Activated naive CD4-positive, alpha-beta T cell treated with anti-CD3 and anti-CD28 coated beads, Interleukin-2, amount 10 ng/mL, durations not matched to agents 7 days and 5 days (primary cell): ENCODE data around the gene PTHLH.

ENCODE experiments used
- CTCF ChIA-PET: fragments of 350-600 bp; sonication (Branson Sonifier 250); formaldehyde crosslinking; loops from one replicate; lab custom pipeline; 2021; ENCODE audit warnings: antibody characterized with exemption; lab: Charles Lee
- DNase-seq: peaks from one replicate; pipeline ENCODE4 v3.0.0-alpha.2; 2020
- H3K27ac Mint-ChIP-seq: one replicate; pipeline ENCODE4 v1.8.0; 2021; ENCODE audit warnings: mild to moderate bottlenecking, moderate library complexity, mixed read lengths
- H3K27me3 Mint-ChIP-seq: one replicate; pipeline ENCODE4 v1.8.0; 2021; ENCODE audit warnings: mild to moderate bottlenecking, mixed read lengths
- H3K36me3 Mint-ChIP-seq: one replicate; pipeline ENCODE4 v1.8.0; 2021; ENCODE audit warnings: mixed read lengths
- H3K4me1 Mint-ChIP-seq: one replicate; pipeline ENCODE4 v1.8.0; 2021; ENCODE audit warnings: mixed read lengths
- H3K4me3 Mint-ChIP-seq: one replicate; pipeline ENCODE4 v1.8.0; 2021; ENCODE audit warnings: mild to moderate bottlenecking, moderate library complexity, mixed read lengths
- H3K9me3 Mint-ChIP-seq: one replicate; pipeline ENCODE4 v1.8.0; 2021; ENCODE audit warnings: mixed read lengths

PTHLH gene

DNA sequence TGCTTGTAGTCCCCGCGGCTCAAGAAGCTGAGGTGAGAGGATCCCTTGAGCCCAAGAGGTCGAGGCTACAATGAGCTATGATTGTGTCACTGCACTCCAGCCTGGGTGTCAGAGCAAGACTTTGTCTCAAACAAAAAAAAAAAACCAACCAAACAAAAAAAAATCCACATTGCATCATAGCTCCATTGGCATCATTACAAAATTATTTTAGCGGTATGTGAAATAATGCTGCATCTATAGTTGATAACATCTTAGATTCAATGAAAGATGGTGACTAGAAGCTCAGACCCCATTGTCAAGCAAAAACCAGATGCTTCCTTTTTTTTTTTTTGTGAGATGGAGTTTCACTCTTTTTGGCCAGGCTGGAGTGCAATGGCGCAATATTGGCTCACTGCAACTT lies 14.8 kb upstream of the PTHLH start:
- Mint-ChIP-seq H3K27ac (no peak overlapping the region), H3K36me3 (no peaks in the 10 kb centered on the region), H3K4me3 (no peak overlapping the region), H3K4me1 (no peaks in the 10 kb centered on the region), H3K27me3 (peaks cover 2% of the 10 kb centered on the region), H3K9me3 (no peaks in the 10 kb centered on the region)
- DNase-seq = no peak
- CTCF ChIA-PET = no interaction called here

DNA sequence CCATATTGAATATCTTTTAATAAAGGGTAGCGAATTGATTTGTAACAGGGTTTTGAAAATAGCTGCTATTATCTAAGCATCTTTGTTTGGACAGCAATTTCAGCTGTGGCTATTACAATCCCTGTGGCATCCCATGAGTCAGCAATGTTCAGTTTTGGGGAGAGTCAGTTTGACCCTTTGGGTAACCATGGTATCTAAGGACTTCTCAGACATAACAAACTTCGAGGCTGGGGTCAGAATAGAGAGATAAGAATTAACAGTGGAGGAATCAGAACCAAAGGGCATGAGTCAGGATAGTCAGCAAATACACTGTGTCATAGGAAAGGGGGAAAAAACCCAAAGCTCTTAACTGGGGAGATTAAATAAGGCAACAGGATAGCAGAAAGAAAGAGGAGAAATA lies 11.7 kb upstream of the PTHLH start:
- no peak overlapping the region for H3K4me3 Mint-ChIP-seq
- CTCF ChIA-PET = no interaction called here
- no peaks in the 10 kb centered on the region for H3K36me3 Mint-ChIP-seq
- H3K27me3 Mint-ChIP-seq = peaks cover 11% of the 10 kb centered on the region
- H3K4me1 Mint-ChIP-seq = no peaks in the 10 kb centered on the region
- H3K9me3 Mint-ChIP-seq = no peaks in the 10 kb centered on the region
- no peak for DNase-seq
- H3K27ac Mint-ChIP-seq = no peak overlapping the region

DNA sequence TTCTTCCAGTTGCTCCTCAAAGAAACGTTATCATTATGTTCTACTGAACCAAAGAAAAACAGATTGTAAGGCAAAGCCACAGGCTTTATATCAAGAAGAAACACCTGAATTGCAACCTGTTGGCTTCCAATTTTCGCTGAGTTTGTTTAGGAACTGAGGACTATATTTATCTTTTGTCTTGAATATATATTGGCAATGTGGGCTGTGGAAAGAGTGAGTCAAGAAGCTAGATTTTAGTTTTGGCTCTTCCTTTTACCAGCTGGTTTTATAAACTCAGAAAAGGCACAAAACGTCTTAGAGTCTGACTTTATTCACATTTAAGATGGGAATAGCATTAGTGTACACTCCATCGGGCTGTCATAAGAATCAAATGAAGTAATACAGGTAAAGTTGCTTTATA lies 10.4 kb upstream of the PTHLH start:
- H3K4me1 Mint-ChIP-seq = no peaks in the 10 kb centered on the region
- no peak overlapping the region for H3K27ac Mint-ChIP-seq
- H3K27me3 Mint-ChIP-seq = peaks cover 21% of the 10 kb centered on the region
- H3K9me3 Mint-ChIP-seq = no peaks in the 10 kb centered on the region
- no peak for DNase-seq
- no peaks in the 10 kb centered on the region for H3K36me3 Mint-ChIP-seq
- CTCF ChIA-PET = no interaction called here
- no peak overlapping the region for H3K4me3 Mint-ChIP-seq

DNA sequence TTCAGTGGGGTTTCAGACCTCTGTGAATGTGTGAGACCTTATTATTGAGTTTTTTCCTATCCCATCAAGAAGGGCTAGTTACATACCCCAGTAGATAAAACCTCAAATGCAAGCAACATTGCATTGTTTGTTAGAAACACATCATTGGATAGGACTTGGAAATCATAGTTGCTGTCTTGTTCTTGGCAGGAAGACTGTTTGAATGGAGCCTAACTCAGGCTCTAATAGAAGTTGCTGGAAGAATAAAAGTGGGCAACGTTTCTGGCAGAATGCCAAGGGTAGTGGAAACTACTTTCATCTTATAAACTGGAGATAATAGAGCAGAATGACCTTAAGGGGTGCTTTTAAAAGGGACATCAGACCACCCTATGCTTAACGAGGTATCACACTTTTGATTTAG lies 9.9 kb upstream of the PTHLH start:
- Mint-ChIP-seq H3K4me3 (no peak overlapping the region), H3K27ac (no peak overlapping the region), H3K27me3 (peaks cover 26% of the 10 kb centered on the region), H3K4me1 (no peaks in the 10 kb centered on the region), H3K36me3 (no peaks in the 10 kb centered on the region), H3K9me3 (no peaks in the 10 kb centered on the region)
- CTCF ChIA-PET = no interaction called here
- DNase-seq = no peak

DNA sequence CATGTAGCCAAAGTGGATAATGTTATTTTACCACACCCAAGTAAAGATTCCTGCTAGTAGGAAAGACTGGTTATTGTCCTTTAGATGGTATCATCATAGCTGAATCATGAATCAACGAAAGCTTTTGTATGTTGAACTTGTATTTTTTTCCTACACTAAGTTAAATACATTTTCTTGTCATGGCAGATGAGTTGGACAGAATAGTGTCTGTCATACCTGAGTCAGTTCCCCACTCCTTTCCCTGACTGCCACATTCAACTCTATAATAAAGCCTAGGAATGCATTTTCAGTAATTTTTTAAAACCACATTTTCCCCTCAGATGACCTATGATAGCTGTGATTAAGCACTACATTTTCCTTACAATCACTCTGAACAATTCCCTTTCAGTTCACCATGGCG lies 9.3 kb upstream of the PTHLH start:
- Mint-ChIP-seq H3K4me3 (no peak overlapping the region), H3K27me3 (peaks cover 30% of the 10 kb centered on the region), H3K27ac (no peak overlapping the region), H3K36me3 (no peaks in the 10 kb centered on the region), H3K9me3 (no peaks in the 10 kb centered on the region), H3K4me1 (no peaks in the 10 kb centered on the region)
- CTCF ChIA-PET = no interaction called here
- DNase-seq = no peak

DNA sequence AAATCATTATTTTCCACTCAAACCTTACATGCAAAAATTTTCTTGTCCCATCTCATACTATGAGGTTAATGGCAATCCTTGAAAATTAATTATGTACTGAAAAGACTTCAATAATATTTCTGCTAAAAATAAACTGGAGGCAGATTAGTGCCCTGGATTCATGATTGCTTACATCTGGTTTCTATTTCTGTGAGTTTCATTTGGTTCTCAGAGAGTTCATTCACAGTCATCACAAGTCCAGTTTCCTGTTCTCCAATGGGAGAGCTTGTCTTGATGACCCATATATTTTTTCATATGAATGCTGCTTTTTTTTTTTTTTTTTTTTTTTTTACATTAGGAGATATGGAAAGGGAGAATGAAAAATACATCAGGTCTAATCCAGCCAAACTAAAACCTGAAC lies 6.6 kb upstream of the PTHLH start:
- no peak overlapping the region for H3K27ac Mint-ChIP-seq
- CTCF ChIA-PET = no interaction called here
- DNase-seq = no peak

DNA sequence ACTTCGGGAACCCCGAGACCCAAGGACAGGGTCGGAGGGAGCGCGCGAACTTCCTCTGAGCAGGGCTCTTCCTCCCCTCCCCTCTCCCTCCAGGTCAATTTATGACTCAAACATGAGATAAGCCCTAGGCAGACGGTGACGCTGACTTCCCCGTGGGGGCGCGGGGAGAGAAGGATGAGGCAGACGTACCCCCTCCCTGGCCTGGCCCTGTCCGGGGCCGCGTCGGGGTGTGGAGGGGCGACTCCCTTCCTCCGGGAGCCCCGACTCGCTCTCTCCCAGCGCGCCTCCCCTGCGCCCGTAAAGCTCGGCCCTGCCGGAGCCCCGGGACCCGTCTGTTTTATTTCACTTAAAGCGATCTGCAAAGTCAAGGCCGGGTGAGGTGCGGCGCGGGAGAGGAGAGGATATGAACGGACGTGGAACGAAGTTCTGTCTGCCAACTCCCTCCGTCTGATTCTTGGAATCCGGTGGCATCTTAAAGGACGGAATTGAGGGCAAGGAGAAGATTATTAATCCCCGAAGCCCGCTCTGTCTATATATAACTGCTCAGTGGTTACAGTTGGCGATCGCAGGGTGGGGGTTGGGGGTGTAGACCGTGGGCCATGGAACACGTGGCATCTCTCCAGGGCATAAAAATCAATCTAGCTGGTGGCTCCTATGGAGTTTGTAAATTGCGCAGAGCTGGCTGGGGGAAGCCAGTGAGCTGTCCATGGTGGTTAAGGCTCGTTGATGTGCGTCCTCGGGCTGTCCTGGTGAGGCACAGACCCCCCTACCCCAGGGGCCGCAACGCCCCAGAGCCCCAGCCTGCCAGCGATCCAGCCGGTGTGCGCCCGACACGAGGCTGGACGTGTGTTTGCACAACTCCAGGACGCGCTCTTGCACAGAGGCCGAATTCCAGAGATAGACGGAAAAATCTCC lies 2.9 kb upstream of the PTHLH start:
- Mint-ChIP-seq H3K4me1 (peaks cover 7% of the 10 kb centered on the region), H3K9me3 (no peaks in the 10 kb centered on the region), H3K27ac (no peak overlapping the region), H3K4me3 (no peak overlapping the region), H3K27me3 (peaks cover 90% of the 10 kb centered on the region), H3K36me3 (no peaks in the 10 kb centered on the region)
- no peak for DNase-seq
- CTCF ChIA-PET = no interaction called here

More for the DNA sequence above, 6.6 kb upstream of the PTHLH start:
- Mint-ChIP-seq H3K4me1 (no peaks in the 10 kb centered on the region), H3K27me3 (peaks cover 55% of the 10 kb centered on the region), H3K4me3 (no peak overlapping the region), H3K9me3 (no peaks in the 10 kb centered on the region), H3K36me3 (no peaks in the 10 kb centered on the region)

DNA sequence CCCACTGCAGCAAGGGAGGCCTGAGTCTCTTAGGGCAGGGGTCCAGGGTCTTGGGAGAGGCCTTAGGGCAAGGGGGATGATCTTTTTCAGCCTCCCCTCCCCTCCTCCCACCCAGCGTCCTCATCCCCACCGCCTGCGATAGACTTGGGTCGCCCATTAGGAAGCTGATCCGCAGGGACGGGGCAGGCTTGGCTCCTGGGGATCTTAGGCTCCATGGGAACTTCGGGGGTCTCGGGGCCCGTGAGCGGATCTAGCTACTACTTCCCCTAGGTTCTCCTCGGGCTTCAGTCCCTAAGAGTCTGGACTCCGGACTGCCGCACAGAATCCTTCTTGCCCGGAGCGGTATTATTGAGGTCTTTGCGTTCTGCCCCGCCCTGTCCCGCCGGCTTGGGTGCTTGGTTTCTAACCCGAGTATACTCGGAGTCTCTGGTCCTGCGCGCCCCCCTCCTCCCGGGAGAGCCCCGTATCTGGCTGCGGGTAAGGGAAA lies 2.2 kb upstream of the PTHLH start:
- Mint-ChIP-seq H3K4me3 (no peak overlapping the region), H3K4me1 (peaks cover 10% of the 10 kb centered on the region), H3K27me3 (peaks cover 90% of the 10 kb centered on the region), H3K9me3 (no peaks in the 10 kb centered on the region), H3K27ac (no peak overlapping the region), H3K36me3 (no peaks in the 10 kb centered on the region)
- DNase-seq = no peak
- CTCF ChIA-PET = no interaction called here

DNA sequence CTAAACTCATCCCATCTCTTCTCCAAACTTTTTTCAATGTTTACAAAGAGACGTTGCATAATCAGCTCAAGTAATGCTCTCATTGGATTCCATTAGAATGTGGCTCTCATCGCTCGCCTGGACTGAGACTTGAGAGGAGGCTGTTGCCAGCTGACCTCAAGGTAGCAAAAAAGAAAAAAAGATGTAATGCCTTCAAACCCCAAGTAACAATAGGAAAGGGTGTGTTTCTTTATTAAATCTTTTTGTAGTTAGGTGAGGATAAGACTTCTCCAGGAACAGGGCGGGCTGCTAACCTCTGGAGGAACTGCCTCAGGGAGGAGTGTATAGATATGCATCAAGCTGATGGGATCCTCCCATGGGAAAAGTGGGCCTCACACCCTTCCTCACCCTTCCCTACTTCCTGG lies 956 bp upstream of the PTHLH start:
- Mint-ChIP-seq H3K27ac (no peak overlapping the region), H3K27me3 (peaks cover 90% of the 10 kb centered on the region), H3K9me3 (no peaks in the 10 kb centered on the region), H3K4me3 (no peak overlapping the region), H3K4me1 (peaks cover 19% of the 10 kb centered on the region), H3K36me3 (no peaks in the 10 kb centered on the region)
- CTCF ChIA-PET = no interaction called here
- DNase-seq = no peak

DNA sequence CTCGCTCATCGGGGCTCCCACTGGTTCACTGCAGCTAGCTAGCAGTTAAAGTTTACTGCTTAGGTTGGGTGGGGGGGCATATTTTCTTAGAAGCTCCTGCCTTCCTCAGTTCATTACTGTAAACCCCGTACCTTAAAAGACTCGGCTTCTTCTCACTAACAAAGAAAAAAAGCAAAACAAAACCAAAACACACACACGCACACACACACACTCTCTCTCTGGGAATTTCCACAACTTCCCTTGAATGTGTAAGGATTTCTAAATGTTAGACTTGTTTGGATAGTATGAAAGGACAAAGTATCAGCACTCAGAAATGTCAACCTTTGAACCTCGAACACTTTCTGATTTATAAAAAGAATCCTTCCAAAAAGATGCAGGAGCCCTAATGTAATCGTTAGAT lies 927 bp downstream of the PTHLH start:
- Mint-ChIP-seq H3K4me1 (peaks cover 19% of the 10 kb centered on the region), H3K9me3 (no peaks in the 10 kb centered on the region), H3K27ac (no peak overlapping the region), H3K36me3 (no peaks in the 10 kb centered on the region), H3K27me3 (peaks cover 89% of the 10 kb centered on the region), H3K4me3 (no peak overlapping the region)
- no peak for DNase-seq
- CTCF ChIA-PET = no interaction called here

DNA sequence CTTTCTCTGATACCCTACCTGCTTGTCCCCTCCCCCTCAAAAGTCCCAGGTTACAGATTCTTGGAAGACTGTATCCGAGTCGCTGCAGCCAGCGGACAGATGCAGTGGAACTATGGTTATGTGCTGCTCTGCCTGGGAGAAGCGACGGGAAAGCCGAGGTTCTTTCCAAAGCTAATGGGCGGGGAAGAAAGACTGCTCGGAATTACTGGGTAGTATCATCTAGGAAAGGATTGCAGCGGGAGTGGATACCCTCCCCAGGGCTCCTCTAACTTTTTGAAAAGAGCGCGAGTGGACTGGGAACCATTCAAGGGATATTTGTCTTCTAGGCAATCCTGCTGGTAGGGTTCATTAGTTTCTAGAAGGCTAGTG lies 1.4 kb downstream of the PTHLH start:
- no peak for DNase-seq
- Mint-ChIP-seq H3K27ac (no peak overlapping the region), H3K9me3 (no peaks in the 10 kb centered on the region), H3K4me1 (peaks cover 19% of the 10 kb centered on the region), H3K36me3 (no peaks in the 10 kb centered on the region), H3K27me3 (peaks cover 89% of the 10 kb centered on the region), H3K4me3 (peak overlapping the region; percentile 37)
- CTCF ChIA-PET = interaction anchor here (1.7 kb wide), 1 partner anchor 902 kb away, joined by 5 read pairs; no protein-coding TSS in a partner anchor

DNA sequence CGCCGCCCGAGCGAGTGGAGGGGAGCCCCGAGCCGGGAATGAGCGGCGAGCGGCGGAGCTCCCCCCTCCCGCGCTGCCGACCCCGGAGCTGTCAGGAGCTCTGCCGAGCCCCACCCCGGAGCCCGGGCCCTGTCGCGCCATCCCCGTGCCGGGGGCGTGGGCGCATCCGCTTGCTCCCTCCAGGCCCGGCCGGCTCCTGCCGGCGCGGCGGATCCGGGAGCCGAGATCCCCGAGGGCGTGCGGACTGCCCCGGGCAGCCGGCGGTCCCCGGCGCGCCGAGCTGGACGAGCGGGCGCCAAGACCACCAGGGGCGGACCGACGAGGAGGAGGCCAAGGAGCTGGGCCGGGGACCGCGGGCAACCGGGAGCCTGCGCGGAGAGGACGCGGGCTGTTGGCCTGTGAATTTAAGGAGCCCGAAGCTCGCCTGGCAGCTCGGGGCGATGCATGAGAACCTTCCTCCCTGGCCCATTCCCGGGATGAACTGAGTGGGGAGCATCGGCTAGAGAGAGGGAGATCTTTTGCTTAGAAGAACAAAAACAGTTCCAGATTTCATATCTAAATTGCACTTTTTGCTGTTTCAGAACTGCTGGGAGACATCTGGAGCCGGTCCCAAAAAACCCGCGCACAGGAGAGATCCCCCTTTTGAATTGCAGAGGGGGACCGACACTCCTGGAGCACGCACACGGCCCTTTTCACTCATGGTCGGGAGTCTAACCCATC lies 2.0 kb downstream of the PTHLH start:
- peaks cover 19% of the 10 kb centered on the region for H3K4me1 Mint-ChIP-seq
- no peaks in the 10 kb centered on the region for H3K9me3 Mint-ChIP-seq
- peaks cover 87% of the 10 kb centered on the region for H3K27me3 Mint-ChIP-seq
- no peaks in the 10 kb centered on the region for H3K36me3 Mint-ChIP-seq
- CTCF ChIA-PET = interaction anchor here (1.7 kb wide), 1 partner anchor 902 kb away, joined by 5 read pairs; no protein-coding TSS in a partner anchor
- H3K4me3 Mint-ChIP-seq = peak overlapping the region; percentile 37
- DNase-seq = no peak
- no peak overlapping the region for H3K27ac Mint-ChIP-seq

DNA sequence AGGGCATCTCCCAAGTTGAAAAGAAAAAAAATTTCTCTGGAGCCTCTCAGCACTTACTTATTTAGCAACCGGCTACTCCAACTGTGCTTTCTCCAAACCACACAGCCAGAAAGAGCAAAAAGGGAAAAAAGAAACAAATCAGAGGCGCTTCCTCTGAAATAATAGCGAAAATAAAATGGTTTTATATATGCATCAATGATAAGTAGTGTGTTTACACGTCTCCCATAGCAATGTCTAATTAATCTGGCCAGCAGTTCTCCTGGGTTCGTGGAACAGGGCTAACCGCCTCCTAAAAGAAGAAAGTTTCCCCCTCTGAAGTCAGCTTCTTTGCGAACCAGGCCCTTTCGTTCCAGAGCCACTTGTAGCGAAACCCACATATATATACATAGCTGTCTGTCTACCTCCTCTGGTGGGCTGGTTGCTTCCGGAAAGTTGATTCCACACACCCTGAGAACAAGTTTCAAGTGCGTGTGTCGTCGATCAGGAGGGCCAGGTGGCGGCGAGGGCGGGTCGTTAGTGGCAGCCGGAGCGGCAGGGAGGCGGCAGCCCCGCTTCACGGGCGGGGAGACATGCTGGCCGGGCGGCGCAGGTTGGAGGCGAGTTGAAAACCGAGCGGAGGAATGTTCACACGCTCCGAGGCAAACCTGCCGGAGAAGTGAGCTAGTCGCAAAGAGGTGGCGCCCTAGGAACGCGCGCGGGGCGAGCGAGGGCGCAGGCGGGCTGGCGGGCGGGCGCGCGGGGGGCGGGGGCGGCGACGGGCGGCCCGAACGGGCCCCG lies 2.7 kb downstream of the PTHLH start:
- peaks cover 19% of the 10 kb centered on the region for H3K4me1 Mint-ChIP-seq
- CTCF ChIA-PET = interaction anchor here (1.7 kb wide), 1 partner anchor 903 kb away, joined by 5 read pairs; no protein-coding TSS in a partner anchor
- H3K27me3 Mint-ChIP-seq = peaks cover 86% of the 10 kb centered on the region
- no peak overlapping the region for H3K27ac Mint-ChIP-seq
- H3K9me3 Mint-ChIP-seq = no peaks in the 10 kb centered on the region
- no peaks in the 10 kb centered on the region for H3K36me3 Mint-ChIP-seq
- H3K4me3 Mint-ChIP-seq = peak overlapping the region; percentile 68
- DNase-seq = peak; percentile 57
